Measurements from ENCODE around the gene HS3ST1. TPM values are rescaled to one million over a fixed set of nuclear protein-coding genes. Genes with fewer than 3 reads are reported as not detected.

Gene HS3ST1
- total RNA-seq, 2 donors from 2014 or later = 0.78 to 0.99 TPM

GRCh38 chr4:11404431-11404830 is 24.3 kb downstream of the HS3ST1 start:
- TF ChIP-seq CTCF (IDR thresholded peaks at IDR 0.05) (no peak), POLR2A (IDR thresholded peaks at IDR 0.05) (no peak)
- Histone ChIP-seq H3K9me3 (no peaks in the 10 kb centered on the region), H3K27ac (no peak overlapping the region), H3K4me1 (no peaks in the 10 kb centered on the region), H3K36me3 (replicated peaks in 1 of 2; ENCODE audit: insufficient read depth in 1 of 2, low read depth in 2 of 2) (no peaks in the 10 kb centered on the region), H3K4me3 (no peak overlapping the region), H3K27me3 (no peaks in the 10 kb centered on the region)
- DNase-seq = no peak
- ATAC-seq = no peak
- 41 to 51% methylated on average over 2 of the region's 2 CpGs for WGBS, 2 donors
- intact Hi-C loops (cut with DNase I) = no loop called here

GRCh38 chr4:11402192-11402591 is 26.5 kb downstream of the HS3ST1 start:
- Histone ChIP-seq H3K4me3 (no peak overlapping the region), H3K36me3 (replicated peaks in 1 of 2; ENCODE audit: insufficient read depth in 1 of 2, low read depth in 2 of 2) (no peaks in the 10 kb centered on the region), H3K27ac (no peak overlapping the region), H3K27me3 (no peaks in the 10 kb centered on the region), H3K4me1 (no peaks in the 10 kb centered on the region), H3K9me3 (no peaks in the 10 kb centered on the region)
- ATAC-seq = no peak
- DNase-seq = no peak
- no peak for TF ChIP-seq CTCF (IDR thresholded peaks at IDR 0.05)
- no peak for TF ChIP-seq POLR2A (IDR thresholded peaks at IDR 0.05)
- intact Hi-C loops (cut with DNase I) = no loop called here
- 65 to 70% methylated on average over 3 of the region's 3 CpGs for WGBS, 2 donors

GRCh38 chr4:11399461-11399971 is 29.2 kb downstream of the HS3ST1 start:
- Histone ChIP-seq H3K36me3 (replicated peaks in 1 of 2; ENCODE audit: insufficient read depth in 1 of 2, low read depth in 2 of 2) (no peaks in the 10 kb centered on the region), H3K4me3 (no peak overlapping the region), H3K27me3 (no peaks in the 10 kb centered on the region), H3K9me3 (no peaks in the 10 kb centered on the region), H3K27ac (no peak overlapping the region), H3K4me1 (no peaks in the 10 kb centered on the region)
- 89 to 92% methylated on average over 16 to 42 of the region's 42 CpGs for WGBS, 2 donors
- TF ChIP-seq POLR2A (IDR thresholded peaks at IDR 0.05) = no peak
- TF ChIP-seq CTCF (IDR thresholded peaks at IDR 0.05) = no peak
- intact Hi-C loops (cut with DNase I) = no loop called here
- ATAC-seq (no peak), DNase-seq (no peak)

GRCh38 chr4:11397819-11398610 is 30.7 kb downstream of the HS3ST1 start:
- Histone ChIP-seq H3K9me3 (no peaks in the 10 kb centered on the region), H3K27ac (no peak overlapping the region), H3K27me3 (no peaks in the 10 kb centered on the region), H3K4me1 (no peaks in the 10 kb centered on the region), H3K4me3 (no peak overlapping the region), H3K36me3 (replicated peaks in 1 of 2; ENCODE audit: insufficient read depth in 1 of 2, low read depth in 2 of 2) (no peaks in the 10 kb centered on the region)
- intact Hi-C loops (cut with DNase I) = no loop called here
- WGBS, 2 donors = 55 to 57% methylated on average over 5 of the region's 5 CpGs
- TF ChIP-seq CTCF (IDR thresholded peaks at IDR 0.05) (no peak), POLR2A (IDR thresholded peaks at IDR 0.05) (no peak)
- DNase-seq = no peak
- ATAC-seq = no peak

GRCh38 chr4:11397146-11397545 is 31.5 kb downstream of the HS3ST1 start:
- Histone ChIP-seq H3K9me3 (no peaks in the 10 kb centered on the region), H3K36me3 (replicated peaks in 1 of 2; ENCODE audit: insufficient read depth in 1 of 2, low read depth in 2 of 2) (no peaks in the 10 kb centered on the region)

More at GRCh38 chr4:11397146-11397545, 31.5 kb downstream of the HS3ST1 start:
- ATAC-seq (no peak), DNase-seq (no peak)
- H3K4me3 ChIP-seq = no peak overlapping the region
- TF ChIP-seq POLR2A (IDR thresholded peaks at IDR 0.05) (no peak), CTCF (IDR thresholded peaks at IDR 0.05) (no peak)
- intact Hi-C loops (cut with DNase I) = no loop called here
- no peaks in the 10 kb centered on the region for H3K27me3 ChIP-seq
- H3K27ac ChIP-seq = no peak overlapping the region
- H3K4me1 ChIP-seq = no peaks in the 10 kb centered on the region
- 8 to 23% methylated on average over 1 of the region's 1 CpG for WGBS, 2 donors
